GM19351 (cell line): ENCODE measurements around the gene TRMT2B.
"Not testable (repeated sequence)": the region's sequence is repeated elsewhere in the genome, so short reads cannot be mapped to it uniquely, and the experiment has no call there.

Experiments
- ATAC-seq: cut with Tn5 transposase; IDR thresholded peaks from one replicate; pipeline ENCODE4 v1.9.1; 2021; ENCODE audit warnings: mild to moderate bottlenecking, moderate library complexity; ENCODE audit not compliant: unreplicated experiment

Gene TRMT2B

DNA sequence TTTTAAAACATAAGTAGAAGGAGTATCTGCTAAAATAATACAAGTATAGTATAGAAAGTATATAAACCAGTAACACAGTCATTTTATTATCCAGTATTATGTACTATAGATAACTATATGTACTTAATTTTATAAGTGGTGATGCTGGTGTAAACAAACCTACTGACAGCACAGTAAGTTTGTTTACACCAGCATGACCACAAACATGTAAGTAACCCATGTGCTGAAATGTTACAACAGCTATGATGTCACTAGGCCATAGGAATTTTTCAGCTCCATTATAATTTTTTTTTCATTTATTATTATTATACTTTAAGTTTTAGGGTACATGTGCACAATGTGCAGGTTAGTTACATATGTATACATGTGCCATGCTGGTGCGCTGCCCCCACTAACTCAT is 39.9 kb downstream of the TRMT2B start:
- ATAC-seq: not testable (repeated sequence)

DNA sequence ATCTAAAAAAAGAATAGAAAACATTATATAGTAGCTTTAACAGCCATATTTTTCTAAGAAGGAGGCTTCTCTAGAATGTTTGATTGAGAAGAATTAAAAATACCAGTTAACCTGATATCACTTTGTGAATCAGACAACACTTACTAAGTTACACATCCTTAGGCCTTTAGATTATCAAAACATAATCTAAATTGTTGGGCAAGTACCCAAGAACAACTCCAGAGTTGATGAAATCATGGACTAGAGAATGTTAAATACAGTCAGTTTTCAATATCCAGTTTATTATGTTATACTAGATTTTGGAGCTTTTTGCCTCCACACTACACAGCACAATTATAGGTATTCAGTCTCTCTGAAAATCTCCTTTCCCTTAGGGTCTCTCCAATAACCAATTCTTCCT is 42.8 kb downstream of the TRMT2B start:
- ATAC-seq: no peak

DNA sequence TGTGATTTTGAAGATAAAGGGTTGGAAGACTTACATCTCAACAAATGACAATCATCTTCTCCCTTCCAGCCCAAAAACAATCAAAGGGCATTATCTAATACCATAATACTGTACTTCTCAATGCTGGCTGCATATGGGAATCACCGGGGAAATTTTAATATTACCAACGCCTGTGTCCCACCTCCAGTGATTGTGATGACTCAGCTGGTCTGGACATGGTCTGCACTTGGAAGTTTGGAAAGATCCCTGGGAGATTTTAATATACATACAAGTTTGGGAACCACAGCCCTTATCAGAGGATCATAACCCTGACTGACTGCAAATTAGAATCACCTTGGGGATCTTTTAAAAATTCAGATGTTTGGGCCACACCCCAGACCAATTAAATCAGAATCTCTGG is 52.5 kb downstream of the TRMT2B start:
- no peak for ATAC-seq

DNA sequence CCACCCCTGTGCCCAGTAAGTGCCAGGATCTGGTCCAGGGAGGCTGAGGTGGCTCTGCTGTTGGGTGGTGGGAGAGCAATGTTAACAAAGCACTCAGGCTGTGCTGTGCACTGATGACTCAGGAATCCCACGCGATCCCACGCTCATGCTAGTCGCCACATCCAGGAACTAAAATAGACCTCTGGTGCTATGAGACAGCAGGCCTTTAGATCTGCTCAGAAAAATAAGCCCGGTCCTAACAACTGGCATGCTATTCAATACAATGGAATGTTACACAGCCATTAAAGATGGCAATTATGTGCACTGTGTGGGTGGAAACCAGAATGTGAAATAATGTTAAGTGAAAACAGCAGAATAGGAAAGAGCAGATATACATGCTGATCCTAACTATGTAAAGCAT is 56.4 kb downstream of the TRMT2B start:
- ATAC-seq: no peak

DNA sequence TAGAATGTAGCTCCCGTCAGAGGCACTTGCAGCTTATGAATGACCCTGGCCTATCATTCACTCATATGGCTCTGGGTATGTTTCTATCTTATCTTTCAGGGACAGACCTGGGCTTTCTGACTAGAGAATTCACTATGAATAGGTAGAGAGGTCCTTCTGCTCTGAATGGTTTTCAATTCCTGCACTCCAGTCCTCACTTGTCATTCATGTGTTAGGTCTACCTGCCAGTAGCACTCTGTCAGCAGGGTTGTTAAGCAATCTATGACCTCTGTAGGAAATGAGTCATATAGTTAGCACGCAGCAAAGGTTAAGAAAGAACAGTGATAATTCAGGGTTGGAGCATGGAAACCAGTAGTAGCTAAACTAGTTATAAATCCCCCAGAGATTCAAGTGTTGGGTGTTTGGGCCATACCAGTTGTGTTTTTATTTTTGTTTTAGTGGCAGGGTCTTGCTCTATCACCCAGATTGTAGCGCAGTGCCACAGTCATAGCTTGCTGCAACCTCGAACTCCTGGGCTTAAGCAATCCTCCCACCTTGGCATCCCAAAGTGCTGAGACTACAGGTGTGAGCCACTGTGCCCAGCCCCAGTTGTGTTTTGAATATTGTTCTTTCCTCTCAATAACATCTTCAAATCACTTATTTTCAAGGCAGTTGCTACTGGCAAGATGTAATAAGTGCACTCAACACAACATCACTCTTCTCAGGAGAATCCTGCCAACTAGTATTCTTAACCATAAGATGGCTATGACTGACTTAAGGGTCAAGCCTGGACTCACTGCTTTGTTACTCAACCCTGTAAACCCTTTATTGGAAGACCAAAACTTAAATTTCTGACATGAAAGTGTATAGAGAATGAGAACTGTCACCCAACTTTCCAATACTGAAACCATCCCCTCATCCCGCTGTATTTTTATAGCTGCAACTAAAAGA is 57.3 kb downstream of the TRMT2B start:
- peak; percentile 97 for ATAC-seq

DNA sequence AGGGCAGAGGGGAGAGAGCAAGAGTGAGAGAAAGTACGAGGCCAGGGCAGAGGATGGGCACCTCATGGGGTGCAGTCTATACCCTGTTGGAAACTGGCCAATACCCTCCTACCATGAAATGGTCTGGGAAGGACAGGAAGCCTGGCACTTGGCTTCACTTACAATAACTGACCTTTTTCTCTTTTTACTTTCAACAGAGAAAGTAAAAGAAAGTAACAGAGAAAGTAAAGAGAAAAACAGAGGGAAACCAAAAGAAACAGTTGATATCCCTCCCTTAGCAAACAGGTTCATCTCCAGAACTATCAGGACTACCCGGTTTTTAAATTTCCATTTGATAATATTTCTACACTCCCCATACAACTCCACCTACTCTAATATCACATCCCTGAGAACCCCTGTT is 61.8 kb downstream of the TRMT2B start:
- ATAC-seq: no peak

DNA sequence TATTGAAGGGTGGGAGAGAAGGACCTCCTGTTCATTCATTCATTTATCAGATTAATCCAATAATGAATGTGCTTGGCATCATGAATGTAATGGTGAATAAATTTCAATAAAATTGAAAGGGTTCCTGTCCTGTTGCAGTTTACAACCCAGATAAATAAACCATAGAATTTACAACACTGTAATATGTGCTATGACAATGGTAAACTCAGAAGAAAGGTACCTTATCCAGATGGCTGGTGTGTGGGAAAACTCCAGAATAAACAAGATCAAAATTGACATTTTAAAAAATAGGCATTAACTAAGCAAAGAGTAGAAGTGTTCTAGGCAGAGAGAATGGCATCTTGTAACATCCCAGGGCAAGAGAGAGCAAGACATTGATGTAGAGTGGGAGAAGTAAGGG is 67.1 kb downstream of the TRMT2B start:
- ATAC-seq: no peak

DNA sequence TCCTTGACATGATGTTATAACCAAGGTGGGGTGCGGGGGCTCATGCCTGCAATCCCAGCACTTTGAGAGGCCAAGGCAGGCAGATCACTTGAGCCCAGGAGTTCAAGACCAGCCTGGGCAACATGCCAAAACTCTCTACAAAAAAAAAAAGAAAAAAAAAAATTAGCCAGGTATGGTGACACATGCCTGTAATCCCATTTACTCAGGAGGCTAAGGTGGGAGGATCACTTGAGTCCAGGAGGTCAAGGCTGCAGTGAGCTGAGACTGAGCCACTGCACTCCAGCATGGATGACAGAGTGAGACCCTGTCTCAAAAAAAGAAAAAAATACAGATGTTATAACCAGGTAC is 70.4 kb downstream of the TRMT2B start:
- not testable (repeated sequence) for ATAC-seq

DNA sequence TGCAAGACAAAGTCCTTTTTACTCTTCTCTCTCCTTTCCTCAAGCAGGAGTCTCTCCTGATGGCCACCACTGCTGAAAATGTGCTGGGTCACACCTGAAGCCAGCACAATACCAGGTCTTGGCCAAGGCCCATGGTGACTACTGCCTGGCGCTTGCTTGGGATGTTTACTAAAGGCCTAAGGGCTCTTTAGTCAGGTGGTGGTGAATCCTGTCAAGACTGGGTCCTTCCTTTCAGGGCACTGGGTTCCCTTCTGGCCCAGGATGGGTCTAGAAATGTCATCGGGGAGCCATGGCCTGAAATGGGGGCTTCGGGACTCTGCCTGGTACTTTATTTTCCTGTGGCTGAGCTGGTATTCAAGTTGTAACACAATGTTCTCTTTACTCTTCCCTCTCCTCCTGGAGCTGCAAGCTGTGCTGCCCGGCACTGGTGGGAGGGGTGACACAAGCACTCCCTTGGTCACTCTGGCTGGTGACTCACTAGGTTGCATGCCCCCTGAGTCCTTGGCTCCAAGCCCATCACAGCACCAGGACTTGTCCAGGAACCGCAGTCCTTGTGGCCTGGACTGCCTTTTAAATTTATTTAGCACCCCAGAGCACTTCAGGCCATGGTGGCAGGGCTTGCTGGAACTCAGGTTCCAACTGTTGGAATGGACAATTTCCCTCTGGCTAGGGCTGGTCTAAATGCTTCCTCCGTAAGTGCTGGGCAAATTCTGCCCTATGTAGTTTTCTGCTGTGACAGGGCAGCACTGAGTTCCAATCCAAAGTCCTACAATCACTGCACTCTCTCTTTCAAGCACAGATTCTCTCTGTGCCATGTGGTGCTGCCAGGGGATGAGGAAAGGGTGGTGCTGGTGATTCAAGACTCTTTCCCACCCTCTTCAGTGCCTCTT is 71.1 kb downstream of the TRMT2B start:
- ATAC-seq: no peak

DNA sequence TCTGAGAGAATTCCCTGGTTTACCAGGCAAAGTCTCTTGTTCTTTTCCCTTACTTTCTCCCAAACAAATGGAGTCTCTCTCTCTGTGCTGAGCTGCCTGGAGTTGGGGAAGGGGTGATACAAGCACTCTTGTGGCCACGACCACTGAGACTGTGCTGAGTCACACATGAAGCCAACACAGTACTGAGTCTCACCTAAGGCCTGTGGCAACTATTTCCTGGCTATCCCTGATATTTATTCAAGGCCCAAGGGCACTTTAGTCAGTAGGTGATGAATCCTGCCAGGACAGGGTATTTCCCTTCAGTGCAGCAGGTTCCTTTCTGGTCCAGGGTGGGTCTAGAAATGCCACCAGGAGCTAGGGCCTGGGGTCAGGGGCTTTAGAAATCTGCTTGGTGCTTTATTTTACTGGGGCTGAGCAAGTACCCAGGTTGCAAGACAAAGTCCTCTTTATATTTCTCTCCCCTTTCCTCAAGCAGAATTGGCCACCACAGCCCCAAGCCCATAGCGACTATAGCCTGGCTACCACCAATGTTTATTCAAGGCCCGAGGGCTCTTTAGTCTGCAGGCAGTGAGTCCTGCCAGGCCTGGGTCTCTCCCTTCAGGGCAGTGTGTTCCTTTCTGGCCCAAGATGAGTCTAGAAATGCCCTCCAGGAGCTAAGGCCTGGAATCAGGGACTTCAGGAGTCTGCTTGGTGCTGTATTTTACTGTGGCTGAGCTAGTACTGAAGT is 71.9 kb downstream of the TRMT2B start:
- ATAC-seq: no peak

DNA sequence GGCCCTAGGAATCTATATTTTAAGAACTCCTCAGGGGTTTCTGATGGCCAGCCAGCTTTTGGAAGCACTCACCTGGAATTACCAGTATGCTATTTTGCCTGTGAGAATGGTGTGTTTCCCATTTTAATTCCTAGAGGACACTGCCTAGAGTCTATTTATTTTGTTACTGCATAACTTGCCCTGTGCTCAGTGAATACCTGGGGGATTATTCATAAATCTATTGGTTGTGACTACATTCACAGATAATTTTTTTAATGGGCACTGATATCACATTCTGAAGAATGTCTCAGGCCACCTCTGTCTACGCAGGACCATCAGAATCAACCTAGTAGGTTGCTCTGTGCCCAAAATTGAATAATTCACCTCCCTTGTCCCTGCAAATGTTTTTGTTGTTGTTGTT is 75.7 kb downstream of the TRMT2B start:
- no peak for ATAC-seq

DNA sequence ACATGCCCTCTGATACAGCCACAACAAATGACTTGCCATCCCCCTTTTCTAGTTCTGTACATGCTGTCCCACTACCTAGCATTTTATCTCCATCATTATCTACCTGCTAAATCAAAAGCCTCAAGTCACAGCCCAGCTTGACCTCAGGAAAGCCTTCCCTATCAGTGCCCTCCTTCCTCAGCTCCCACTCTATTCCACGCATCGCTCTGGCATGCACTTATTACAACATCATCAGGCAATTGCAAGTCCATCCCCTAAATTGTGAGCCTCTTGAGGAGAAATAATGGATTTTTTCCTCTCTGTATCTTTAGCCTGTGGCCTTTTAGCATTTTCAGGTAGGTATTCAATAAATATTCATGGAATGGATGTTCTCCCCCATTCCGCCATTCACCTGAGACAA is 76.7 kb downstream of the TRMT2B start:
- ATAC-seq: no peak

DNA sequence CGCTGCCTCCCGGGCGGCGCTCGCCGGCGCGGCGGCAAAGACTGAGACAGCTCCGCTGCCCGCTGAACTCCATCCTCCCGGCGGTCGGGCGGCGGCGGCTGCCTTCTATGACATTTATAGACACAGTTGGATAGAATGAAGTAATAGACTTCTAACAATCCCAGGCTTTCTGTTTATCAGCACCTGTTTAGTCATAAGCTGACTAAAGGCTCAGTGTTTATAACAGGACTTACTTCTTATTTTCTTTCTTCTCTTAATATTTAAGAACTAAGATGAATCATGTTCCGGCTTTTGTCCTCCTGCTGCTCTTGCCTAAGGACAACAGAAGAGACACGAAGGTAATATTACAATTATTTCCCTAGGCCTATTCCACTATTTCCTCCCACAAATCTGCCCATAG is 78.5 kb downstream of the TRMT2B start:
- ATAC-seq: no peak

DNA sequence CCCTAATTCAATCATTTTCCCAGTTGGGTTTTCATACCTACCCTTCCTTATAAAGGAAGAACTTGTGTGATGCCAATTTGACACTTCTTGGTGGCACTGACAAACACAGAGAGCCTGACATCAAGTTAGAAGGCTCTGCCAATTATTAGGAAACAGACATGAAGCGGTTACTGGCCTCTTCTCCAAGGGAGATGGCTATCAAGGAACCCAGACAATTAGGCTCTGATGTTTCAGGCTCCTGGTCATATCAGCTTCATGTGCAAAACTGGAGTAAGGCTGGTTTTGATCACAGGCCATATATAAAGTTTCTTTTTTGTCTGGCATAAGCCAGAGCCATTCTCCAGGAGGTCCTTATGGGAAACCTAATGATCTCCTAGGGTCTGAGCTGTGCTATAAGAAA is 82.0 kb downstream of the TRMT2B start:
- ATAC-seq: no peak

DNA sequence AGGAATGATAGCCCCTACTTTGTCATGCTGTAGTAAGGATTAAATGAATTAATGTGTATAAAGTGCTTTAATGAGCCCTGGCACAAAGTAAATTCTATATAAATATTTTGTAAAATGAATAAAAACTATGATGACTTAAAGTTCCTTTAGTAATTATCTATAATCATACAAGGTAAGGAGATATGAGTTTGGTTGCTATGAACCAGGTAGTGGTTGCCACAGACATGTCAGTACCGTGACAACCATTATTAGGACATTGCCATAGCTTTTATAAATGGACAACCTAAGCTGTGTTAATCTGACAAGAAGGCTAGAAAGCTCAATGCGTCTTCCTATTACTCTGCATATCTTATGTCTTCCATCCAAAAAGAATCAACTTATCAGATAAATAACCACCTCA is 82.5 kb downstream of the TRMT2B start, which contains the start of gene ARL13A:
TSS of gene ARL13A (plus strand) at position 301 of the 400 bp plus-strand sequence. CDS start 3,982 bp downstream, outside the sequence.
- ATAC-seq: no peak

DNA sequence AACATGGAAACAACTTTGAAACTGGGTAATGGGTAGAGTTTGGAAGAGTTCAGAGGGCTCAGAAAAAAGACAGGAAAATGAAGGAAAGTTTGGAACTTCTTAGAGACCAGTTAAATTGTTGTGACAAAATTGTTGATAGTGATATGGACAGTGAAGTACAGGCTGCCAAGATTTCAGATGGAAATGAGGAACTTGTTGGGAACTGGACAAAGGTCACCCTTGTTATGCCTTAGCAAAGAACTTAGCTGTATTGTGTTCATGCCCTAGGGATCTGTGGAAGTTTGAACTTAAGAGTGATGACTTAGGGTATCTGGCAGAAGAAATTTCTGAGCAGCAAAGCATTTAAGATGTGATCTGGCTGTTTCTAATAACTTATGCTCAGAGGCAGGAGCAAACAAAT is 87.5 kb downstream of the TRMT2B start:
- no peak for ATAC-seq

DNA sequence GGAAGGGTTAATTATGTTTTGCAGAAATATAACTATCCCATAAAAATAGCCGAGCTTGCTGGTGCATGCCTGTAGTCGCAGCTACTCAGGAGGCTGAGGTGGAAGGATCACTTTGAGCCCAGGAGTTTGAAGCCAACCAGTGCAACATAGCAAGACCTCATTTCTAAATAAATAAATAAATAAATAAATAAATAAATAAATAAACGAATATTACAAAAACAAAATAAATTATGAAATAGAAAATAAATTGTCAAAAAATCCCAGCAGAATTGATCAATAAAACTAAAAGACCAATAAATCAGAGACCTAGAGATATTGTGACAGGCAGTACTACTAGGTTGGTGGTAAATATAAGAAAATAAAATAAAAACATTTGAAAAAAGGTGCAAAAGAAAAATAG is 89.1 kb downstream of the TRMT2B start:
- ATAC-seq: no peak
